Measurements from ENCODE around the gene CPNE5. TPM values are rescaled to one million over a fixed set of nuclear protein-coding genes. Genes with fewer than 3 reads are reported as not detected.
A peak's percentile ranks its signal among the peaks of the same experiment; 100 is the strongest.

The CPNE5 gene
- total RNA-seq, 1 experiment from 2014 or later = not detected

DNA sequence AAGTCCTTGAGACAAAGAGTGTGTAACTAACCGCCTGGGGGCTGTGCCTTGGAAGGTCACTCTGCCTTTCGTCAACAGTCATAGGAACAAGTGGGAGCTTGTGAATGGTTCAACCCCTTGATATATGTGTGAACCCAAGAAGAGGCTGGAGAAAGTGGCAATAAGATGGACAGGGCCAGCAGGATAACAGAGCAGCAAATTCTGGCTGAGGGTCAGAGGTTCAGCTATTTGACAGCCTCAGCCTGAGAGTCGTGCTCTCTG lies 54.9 kb downstream of the CPNE5 start:
- in situ Hi-C loops (cut with HindIII; ENCODE audit: low pct_unique_long_range_greater_than_20kb, low sequenced_read_pairs) = no loop called here
- no peak for DNase-seq (ENCODE audit: low read depth)

DNA sequence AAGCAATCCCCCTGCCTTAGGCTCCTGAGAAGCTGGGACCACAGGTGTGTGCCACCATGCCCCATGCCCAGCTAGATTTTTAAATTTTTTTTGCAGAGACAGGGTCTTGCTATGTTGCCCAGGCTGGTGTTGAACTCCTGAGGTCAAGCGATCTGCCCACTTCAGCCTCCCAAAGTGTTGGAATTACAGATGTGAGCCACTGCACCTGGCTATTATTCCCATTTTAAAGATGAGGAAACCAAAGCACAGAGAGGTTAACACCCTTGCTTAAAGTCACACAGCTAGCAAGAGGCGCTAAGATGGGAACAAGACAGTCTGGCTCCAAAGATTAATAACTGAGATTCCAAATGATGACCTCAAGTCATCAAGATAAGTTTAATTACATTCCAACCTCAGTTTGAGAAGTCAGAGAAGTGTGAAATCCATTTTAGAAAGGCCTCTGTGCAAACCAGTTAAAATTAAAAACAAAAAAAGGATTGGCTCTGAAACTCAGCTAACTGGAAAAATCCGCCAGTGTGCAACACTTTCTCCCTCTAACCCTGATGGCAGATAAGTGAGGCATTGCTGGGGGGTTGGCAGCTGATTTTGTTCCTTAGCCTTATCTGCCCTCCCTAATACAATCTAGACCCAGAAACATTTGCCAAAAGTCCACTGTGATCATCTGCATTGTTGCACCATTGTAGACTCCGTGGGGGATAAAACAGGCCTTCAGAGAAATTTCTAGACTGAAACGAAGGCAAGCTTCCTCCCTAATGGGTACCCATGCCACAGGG lies 55.5 kb downstream of the CPNE5 start:
- in situ Hi-C loops (cut with HindIII; ENCODE audit: low pct_unique_long_range_greater_than_20kb, low sequenced_read_pairs) = no loop called here

DNA sequence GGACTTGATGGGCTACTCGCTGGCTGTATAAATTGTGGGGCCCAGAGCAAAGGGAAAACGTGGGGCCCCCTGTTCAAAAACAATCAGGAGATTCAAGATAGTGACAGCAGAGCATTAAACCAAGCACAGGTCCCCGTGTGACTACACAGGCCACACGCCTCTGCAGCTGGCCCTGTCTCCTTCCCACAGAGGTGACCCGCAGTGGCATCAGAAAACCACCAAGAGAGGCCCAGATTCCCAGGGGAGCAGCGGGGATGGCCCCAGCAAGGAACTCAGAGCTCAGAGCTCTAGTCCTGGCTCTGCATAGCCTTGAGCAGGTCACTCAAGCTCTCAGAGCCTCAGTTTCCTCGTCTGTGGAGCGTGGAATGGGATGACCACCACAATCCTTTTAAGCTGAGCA lies 57.6 kb downstream of the CPNE5 start:
- in situ Hi-C loops (cut with HindIII; ENCODE audit: low pct_unique_long_range_greater_than_20kb, low sequenced_read_pairs) = no loop called here
- DNase-seq (ENCODE audit: low read depth) = no peak

More for the DNA sequence above, 55.5 kb downstream of the CPNE5 start:
- DNase-seq (ENCODE audit: low read depth) = no peak

DNA sequence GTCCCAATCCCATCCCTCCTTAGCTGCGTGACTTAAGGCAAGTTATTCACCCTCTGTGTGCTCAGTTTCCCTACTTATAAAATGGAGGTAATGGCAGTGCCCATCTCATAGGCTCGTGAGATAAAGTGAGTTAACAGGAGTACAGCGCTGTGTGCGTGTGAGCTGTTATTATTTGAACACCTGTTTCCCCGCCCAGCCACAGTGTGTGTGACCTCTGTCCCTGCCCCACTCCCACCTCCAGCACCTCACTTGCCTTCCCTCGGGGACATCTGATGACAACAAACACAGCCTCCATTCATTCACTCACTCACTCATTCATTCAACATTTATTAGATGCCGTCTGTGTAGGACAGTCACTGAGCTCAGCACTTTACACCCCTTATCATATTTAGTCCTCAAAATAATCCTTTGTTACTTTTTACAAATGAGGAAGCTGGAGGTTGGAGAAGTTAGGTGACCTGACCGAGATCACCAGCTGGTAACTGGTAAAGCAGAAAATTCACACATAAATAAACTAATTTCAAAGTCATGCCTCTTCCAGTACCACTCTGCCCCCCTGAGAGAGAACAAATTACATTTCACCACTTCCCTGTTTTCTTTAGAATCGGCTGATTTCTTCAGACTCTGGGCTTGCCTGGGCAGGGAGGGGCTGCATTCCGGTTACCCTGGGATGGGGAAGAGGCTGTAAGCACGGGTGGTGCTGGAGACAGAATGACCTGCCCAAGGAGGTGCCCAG lies 58.6 kb downstream of the CPNE5 start:
- in situ Hi-C loops (cut with HindIII; ENCODE audit: low pct_unique_long_range_greater_than_20kb, low sequenced_read_pairs) = no loop called here

GRCh38 chr6:36779227-36779626 lies 60.0 kb downstream of the CPNE5 start:
- in situ Hi-C loops (cut with HindIII; ENCODE audit: low pct_unique_long_range_greater_than_20kb, low sequenced_read_pairs) = no loop called here
- no peak for DNase-seq (ENCODE audit: low read depth)

More for the DNA sequence above, 58.6 kb downstream of the CPNE5 start:
- peak; percentile 12 for DNase-seq (ENCODE audit: low read depth)

- in situ Hi-C loops (cut with HindIII; ENCODE audit: low pct_unique_long_range_greater_than_20kb, low sequenced_read_pairs) = no loop called here
- DNase-seq (ENCODE audit: low read depth) = no peak
These were observed 61.4 kb downstream of the CPNE5 start for GRCh38 chr6:36777801-36778200.

- in situ Hi-C loops (cut with HindIII; ENCODE audit: low pct_unique_long_range_greater_than_20kb, low sequenced_read_pairs) = no loop called here
- DNase-seq (ENCODE audit: low read depth) = no peak
These were observed 63.1 kb downstream of the CPNE5 start for GRCh38 chr6:36776167-36776566.

GRCh38 chr6:36774331-36774730 lies 64.9 kb downstream of the CPNE5 start:
- in situ Hi-C loops (cut with HindIII; ENCODE audit: low pct_unique_long_range_greater_than_20kb, low sequenced_read_pairs) = loop anchor here (25.0 kb wide), 1 partner anchor 162 kb away; no protein-coding TSS in a partner anchor
- DNase-seq (ENCODE audit: low read depth) = no peak

DNA sequence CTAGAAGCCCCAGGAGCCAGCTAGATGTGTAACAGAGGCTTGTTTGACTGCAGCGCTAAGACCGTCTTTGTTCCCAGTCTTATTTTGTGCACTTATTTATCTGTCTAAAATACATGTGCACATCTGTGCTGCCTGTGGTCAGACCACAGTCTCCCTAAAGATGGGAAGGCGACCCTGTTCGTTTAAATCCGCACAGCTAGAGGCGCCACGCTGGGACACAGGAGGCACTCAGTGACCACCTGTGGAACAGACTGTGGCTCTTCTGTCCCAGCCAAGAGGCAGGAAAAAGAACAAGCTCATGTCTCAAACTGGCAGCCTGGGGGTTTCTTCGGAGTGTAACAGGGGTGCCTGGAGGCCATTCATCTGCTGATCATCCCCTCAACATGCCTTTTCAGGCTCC lies 66.8 kb downstream of the CPNE5 start:
- in situ Hi-C loops (cut with HindIII; ENCODE audit: low pct_unique_long_range_greater_than_20kb, low sequenced_read_pairs) = loop anchor here (25.0 kb wide), 1 partner anchor 160 kb away; no protein-coding TSS in a partner anchor
- DNase-seq (ENCODE audit: low read depth) = no peak

- in situ Hi-C loops (cut with HindIII; ENCODE audit: low pct_unique_long_range_greater_than_20kb, low sequenced_read_pairs) = loop anchor here (25.0 kb wide), 1 partner anchor 159 kb away; no protein-coding TSS in a partner anchor
- no peak for DNase-seq (ENCODE audit: low read depth)
These were observed 68.1 kb downstream of the CPNE5 start for GRCh38 chr6:36771145-36771544.

GRCh38 chr6:36769676-36770499 lies 69.4 kb downstream of the CPNE5 start:
- no peak for DNase-seq (ENCODE audit: low read depth)
- in situ Hi-C loops (cut with HindIII; ENCODE audit: low pct_unique_long_range_greater_than_20kb, low sequenced_read_pairs) = loop anchor here (25.0 kb wide), 1 partner anchor 158 kb away; no protein-coding TSS in a partner anchor

- DNase-seq (ENCODE audit: low read depth) = no peak
- in situ Hi-C loops (cut with HindIII; ENCODE audit: low pct_unique_long_range_greater_than_20kb, low sequenced_read_pairs) = loop anchor here (25.0 kb wide), 1 partner anchor 157 kb away; no protein-coding TSS in a partner anchor
These were observed 70.0 kb downstream of the CPNE5 start for GRCh38 chr6:36769183-36769675.

DNA sequence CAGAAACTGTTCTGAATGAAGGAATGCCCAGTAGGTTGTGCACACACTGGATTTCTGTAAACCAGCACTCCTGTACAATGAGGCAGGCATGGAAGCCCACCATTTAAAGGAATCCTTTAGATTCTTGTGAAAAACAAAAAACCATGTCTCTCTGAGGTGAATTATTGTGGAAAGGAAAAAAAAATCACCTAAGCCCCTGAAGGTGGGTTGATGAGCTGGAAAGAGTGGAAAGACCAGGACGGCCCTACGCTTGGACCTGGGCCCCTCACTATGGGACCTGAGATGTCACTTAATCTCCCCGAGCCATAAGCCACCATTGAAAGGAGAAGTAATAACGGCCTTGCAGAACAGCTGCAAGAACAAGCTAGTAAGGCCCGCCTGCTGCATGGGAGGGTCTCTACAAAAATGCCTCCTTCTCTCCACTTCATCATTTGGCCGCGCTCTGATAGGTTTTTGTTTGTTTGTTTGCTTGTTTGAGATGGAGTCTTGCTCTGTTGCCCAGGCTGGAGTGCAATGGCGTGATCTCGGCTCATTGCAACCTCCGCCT lies 72.8 kb downstream of the CPNE5 start:
- DNase-seq (ENCODE audit: low read depth) = no peak
- in situ Hi-C loops (cut with HindIII; ENCODE audit: low pct_unique_long_range_greater_than_20kb, low sequenced_read_pairs) = loop anchor here (25.0 kb wide), 1 partner anchor 154 kb away; no protein-coding TSS in a partner anchor

GRCh38 chr6:36765594-36766398 lies 73.4 kb downstream of the CPNE5 start:
- DNase-seq (ENCODE audit: low read depth) = peak; percentile 26
- in situ Hi-C loops (cut with HindIII; ENCODE audit: low pct_unique_long_range_greater_than_20kb, low sequenced_read_pairs) = loop anchor here (25.0 kb wide), 1 partner anchor 153 kb away; no protein-coding TSS in a partner anchor

- in situ Hi-C loops (cut with HindIII; ENCODE audit: low pct_unique_long_range_greater_than_20kb, low sequenced_read_pairs) = loop anchor here (25.0 kb wide), 1 partner anchor 153 kb away; no protein-coding TSS in a partner anchor
These were observed 74.1 kb downstream of the CPNE5 start for GRCh38 chr6:36765190-36765589.

GRCh38 chr6:36762123-36762522 lies 77.1 kb downstream of the CPNE5 start:
- DNase-seq (ENCODE audit: low read depth) = no peak
- in situ Hi-C loops (cut with HindIII; ENCODE audit: low pct_unique_long_range_greater_than_20kb, low sequenced_read_pairs) = loop anchor here (25.0 kb wide), 1 partner anchor 150 kb away; no protein-coding TSS in a partner anchor

More at GRCh38 chr6:36765190-36765589, 74.1 kb downstream of the CPNE5 start:
- DNase-seq (ENCODE audit: low read depth) = no peak

All from Caki2 (cell line).